ENCODE measurements around the gene PRKG1.
A peak's percentile ranks its signal among the peaks of the same experiment; 100 is the strongest.
"Not testable (repeated sequence)": the region's sequence is repeated elsewhere in the genome, so short reads cannot be mapped to it uniquely, and the experiment has no call there.

Gene PRKG1

GRCh38 chr10:52226197-52226847, 1152.0 kb downstream of the PRKG1 start:
- DNase-seq (ENCODE audit: insufficient read length) (no peak), FAIRE-seq (no peak)
- TF ChIP-seq TAF1 (IDR thresholded peaks at IDR 0.05; ENCODE audit: borderline replicate concordance, low read depth, low read length) (no peak), POLR2A (IDR thresholded peaks at IDR 0.05; ENCODE audit: low read depth, low read length) (no peak), POLR2AphosphoS5 (IDR thresholded peaks at IDR 0.05; ENCODE audit: low read depth, low read length) (no peak)

- no peak for TF ChIP-seq TAF1 (IDR thresholded peaks at IDR 0.05; ENCODE audit: borderline replicate concordance, low read depth, low read length)
- TF ChIP-seq POLR2AphosphoS5 (IDR thresholded peaks at IDR 0.05; ENCODE audit: low read depth, low read length), result no peak
- TF ChIP-seq POLR2A (IDR thresholded peaks at IDR 0.05; ENCODE audit: low read depth, low read length), result no peak
- FAIRE-seq (no peak), DNase-seq (ENCODE audit: insufficient read length) (no peak)
Measured at GRCh38 chr10:52228556-52228955, 1154.3 kb downstream of the PRKG1 start.

GRCh38 chr10:52229291-52229931, 1155.1 kb downstream of the PRKG1 start:
- no peak for FAIRE-seq
- no peak for DNase-seq (ENCODE audit: insufficient read length)
- TF ChIP-seq TAF1 (IDR thresholded peaks at IDR 0.05; ENCODE audit: borderline replicate concordance, low read depth, low read length), result no peak
- TF ChIP-seq POLR2AphosphoS5 (IDR thresholded peaks at IDR 0.05; ENCODE audit: low read depth, low read length), result no peak
- TF ChIP-seq POLR2A (IDR thresholded peaks at IDR 0.05; ENCODE audit: low read depth, low read length), result no peak

- FAIRE-seq, result peak; percentile 53
- TF ChIP-seq POLR2AphosphoS5 (IDR thresholded peaks at IDR 0.05; ENCODE audit: low read depth, low read length), result no peak
- no peak for TF ChIP-seq POLR2A (IDR thresholded peaks at IDR 0.05; ENCODE audit: low read depth, low read length)
- no peak for TF ChIP-seq TAF1 (IDR thresholded peaks at IDR 0.05; ENCODE audit: borderline replicate concordance, low read depth, low read length)
- DNase-seq (ENCODE audit: insufficient read length), result no peak
Measured at GRCh38 chr10:52232561-52233350, 1158.5 kb downstream of the PRKG1 start.

- not testable (repeated sequence) for FAIRE-seq; DNase-seq (ENCODE audit: insufficient read length)
Measured at GRCh38 chr10:52233351-52233991, 1159.2 kb downstream of the PRKG1 start.

- TF ChIP-seq POLR2A (IDR thresholded peaks at IDR 0.05; ENCODE audit: low read depth, low read length), result no peak
- TF ChIP-seq TAF1 (IDR thresholded peaks at IDR 0.05; ENCODE audit: borderline replicate concordance, low read depth, low read length), result no peak
- TF ChIP-seq POLR2AphosphoS5 (IDR thresholded peaks at IDR 0.05; ENCODE audit: low read depth, low read length), result no peak
- DNase-seq (ENCODE audit: insufficient read length) (no peak), FAIRE-seq (no peak)
Measured at GRCh38 chr10:52239771-52240170, 1165.5 kb downstream of the PRKG1 start.

- no peak for FAIRE-seq
- TF ChIP-seq TAF1 (IDR thresholded peaks at IDR 0.05; ENCODE audit: borderline replicate concordance, low read depth, low read length), result no peak
- TF ChIP-seq POLR2AphosphoS5 (IDR thresholded peaks at IDR 0.05; ENCODE audit: low read depth, low read length), result no peak
- TF ChIP-seq POLR2A (IDR thresholded peaks at IDR 0.05; ENCODE audit: low read depth, low read length), result no peak
- no peak for DNase-seq (ENCODE audit: insufficient read length)
Measured at GRCh38 chr10:52245547-52245946, 1171.3 kb downstream of the PRKG1 start.

GRCh38 chr10:52247929-52248328, 1173.6 kb downstream of the PRKG1 start:
- DNase-seq (ENCODE audit: insufficient read length); FAIRE-seq: not testable (repeated sequence)

GRCh38 chr10:52248697-52249306, 1174.5 kb downstream of the PRKG1 start:
- DNase-seq (ENCODE audit: insufficient read length) (no peak), FAIRE-seq (no peak)
- TF ChIP-seq POLR2A (IDR thresholded peaks at IDR 0.05; ENCODE audit: low read depth, low read length) (no peak), POLR2AphosphoS5 (IDR thresholded peaks at IDR 0.05; ENCODE audit: low read depth, low read length) (no peak), TAF1 (IDR thresholded peaks at IDR 0.05; ENCODE audit: borderline replicate concordance, low read depth, low read length) (no peak)

GRCh38 chr10:52249850-52250395, 1175.6 kb downstream of the PRKG1 start:
- FAIRE-seq (no peak), DNase-seq (ENCODE audit: insufficient read length) (no peak)
- no peak for TF ChIP-seq POLR2A (IDR thresholded peaks at IDR 0.05; ENCODE audit: low read depth, low read length)
- no peak for TF ChIP-seq POLR2AphosphoS5 (IDR thresholded peaks at IDR 0.05; ENCODE audit: low read depth, low read length)
- TF ChIP-seq TAF1 (IDR thresholded peaks at IDR 0.05; ENCODE audit: borderline replicate concordance, low read depth, low read length), result no peak

- FAIRE-seq (no peak), DNase-seq (ENCODE audit: insufficient read length) (no peak)
- TF ChIP-seq POLR2A (IDR thresholded peaks at IDR 0.05; ENCODE audit: low read depth, low read length) (no peak), TAF1 (IDR thresholded peaks at IDR 0.05; ENCODE audit: borderline replicate concordance, low read depth, low read length) (no peak), POLR2AphosphoS5 (IDR thresholded peaks at IDR 0.05; ENCODE audit: low read depth, low read length) (no peak)
Measured at GRCh38 chr10:52250510-52250909, 1176.2 kb downstream of the PRKG1 start.
